GM10248 (cell line): Measurements from ENCODE around the gene DERA.
A peak's percentile ranks its signal among the peaks of the same experiment; 100 is the strongest.
"Not testable (repeated sequence)": the region's sequence is repeated elsewhere in the genome, so short reads cannot be mapped to it uniquely, and the experiment has no call there.

ENCODE experiments used
- CTCF ChIA-PET: fragments of 300-600 bp; sonication (Branson Sonifier 250); formaldehyde crosslinking; extraction: SDS; loops from one replicate; lab custom pipeline; 2021; ENCODE audit warnings: antibody characterized with exemption; lab: Yijun Ruan, JAX
- POLR2A ChIA-PET: fragments of 350-650 bp; sonication (Branson Sonifier 250); formaldehyde crosslinking; extraction: SDS; loops from one replicate; lab custom pipeline; 2020; ENCODE audit warnings: antibody characterized with exemption; lab: Yijun Ruan, JAX
- DNase-seq: peaks from one replicate; pipeline ENCODE4 v3.0.0; 2012; ENCODE audit errors: extremely low spot score
- CTCF ChIP-seq: IDR thresholded peaks from 2 replicates; pipeline ENCODE4 v1.5.1; 2012; ENCODE audit warnings: mild to moderate bottlenecking, low read depth; ENCODE audit errors: extremely low read depth, missing control alignments, control extremely low read depth

DERA gene

GRCh38 chr12:15873556-15873955, 37.6 kb upstream of the DERA start:
- no peak for TF ChIP-seq CTCF
- ChIA-PET CTCF (interaction anchor here (0.9 to 1.6 kb wide), 5 partner anchors 10 to 341 kb away, joined by 3 to 5 read pairs (median 4); no protein-coding TSS in a partner anchor), POLR2A (interaction anchor here (0.6 kb wide), 1 partner anchor 909 kb away, joined by 9 read pairs; no protein-coding TSS in a partner anchor)
- no peak for DNase-seq

- POLR2A ChIA-PET, DNase-seq: not testable (repeated sequence)
- CTCF ChIA-PET: interaction anchor here (1.6 to 2.8 kb wide), 2 partner anchors 11 to 284 kb away, joined by 5 to 8 read pairs; no protein-coding TSS in a partner anchor
Observed at GRCh38 chr12:15874556-15875145, 36.5 kb upstream of the DERA start.

GRCh38 chr12:15875863-15876262, 35.3 kb upstream of the DERA start:
- ChIA-PET CTCF (interaction anchor here (2.8 kb wide), 1 partner anchor 285 kb away, joined by 8 read pairs; no protein-coding TSS in a partner anchor), POLR2A (no interaction called here)
- no peak for DNase-seq
- TF ChIP-seq CTCF: no peak

GRCh38 chr12:15879413-15879812, 31.7 kb upstream of the DERA start:
- CTCF ChIA-PET: no interaction called here
- DNase-seq: no peak
- POLR2A ChIA-PET: no interaction called here
- no peak for TF ChIP-seq CTCF

- TF ChIP-seq CTCF: no peak
- no peak for DNase-seq
- ChIA-PET POLR2A (no interaction called here), CTCF (no interaction called here)
Observed at GRCh38 chr12:15880721-15881120, 30.4 kb upstream of the DERA start.

- POLR2A ChIA-PET: interaction anchor here (1.5 kb wide), 1 partner anchor 28 kb away, joined by 3 read pairs; no protein-coding TSS in a partner anchor
- DNase-seq: peak; percentile 96
- TF ChIP-seq CTCF: no peak
- CTCF ChIA-PET: interaction anchor here (0.7 to 10.7 kb wide), 10 partner anchors 9 to 351 kb away, joined by 3 to 97 read pairs (median 3); partner anchors contain the start of gene DERA
Observed at GRCh38 chr12:15882118-15882971, 28.8 kb upstream of the DERA start, which contains the start of gene STRAP. Gene STRAP (plus strand): TSS chr12:15882387. CDS start chr12:15882708, 321 bp downstream.
